OCI-LY7 (cell line): ENCODE measurements around the gene PSMA3.

ENCODE experiments used
- EZH2phosphoT487 ChIP-seq: fragments of 200-600 bp; sonication (generic); IDR thresholded peaks from 2 replicates; pipeline ENCODE4 v1.6.1; 2018; ENCODE audit warnings: low read depth, borderline replicate concordance, mild to moderate bottlenecking, mixed run types, antibody characterized with exemption, low read length, moderate library complexity, mixed read lengths
- TF ChIP-seq, protein P1 (sequence below): fragments of 200-600 bp; sonication (generic); conservative IDR thresholded peaks from 2 replicates; pipeline ENCODE4 v1.5.1; 2014; ENCODE audit warnings: mild to moderate bottlenecking, antibody characterized with exemption, low read length, moderate library complexity, mixed read lengths

DNA sequence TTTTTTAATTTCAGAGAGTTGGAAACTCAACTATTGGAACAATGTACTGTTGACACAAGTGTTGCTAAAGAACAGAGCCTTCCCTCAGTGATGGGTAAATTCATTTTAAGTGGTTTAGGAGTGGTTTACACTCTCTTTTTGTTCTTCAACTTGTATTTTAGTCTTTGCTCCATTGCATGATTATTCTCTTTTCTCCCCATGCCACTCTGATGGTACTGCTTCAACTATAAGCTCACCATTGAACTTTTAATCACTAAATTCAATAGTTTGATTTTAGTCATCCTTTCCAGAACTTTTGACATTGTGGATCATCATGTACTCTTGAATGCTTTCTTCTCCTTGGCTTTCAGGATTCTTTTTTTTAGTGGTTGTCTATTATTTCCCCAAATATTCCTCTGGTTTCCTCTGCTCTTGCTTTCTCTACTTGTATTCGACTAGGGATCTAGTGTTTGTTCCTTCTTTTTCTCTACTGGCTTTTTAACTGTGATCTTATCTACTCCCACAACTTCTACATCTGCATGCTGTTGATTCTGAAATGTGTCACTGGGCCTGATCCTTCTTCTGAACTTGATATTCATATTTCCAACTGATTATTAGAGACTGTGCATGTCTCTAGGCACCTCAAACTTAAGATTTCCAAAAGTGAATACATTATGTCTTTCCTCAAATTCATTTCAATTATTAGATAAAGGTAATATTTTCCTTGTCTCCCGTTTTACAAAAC, 29.3 kb upstream of the PSMA3 start:
- TF ChIP-seq, protein P1, sequence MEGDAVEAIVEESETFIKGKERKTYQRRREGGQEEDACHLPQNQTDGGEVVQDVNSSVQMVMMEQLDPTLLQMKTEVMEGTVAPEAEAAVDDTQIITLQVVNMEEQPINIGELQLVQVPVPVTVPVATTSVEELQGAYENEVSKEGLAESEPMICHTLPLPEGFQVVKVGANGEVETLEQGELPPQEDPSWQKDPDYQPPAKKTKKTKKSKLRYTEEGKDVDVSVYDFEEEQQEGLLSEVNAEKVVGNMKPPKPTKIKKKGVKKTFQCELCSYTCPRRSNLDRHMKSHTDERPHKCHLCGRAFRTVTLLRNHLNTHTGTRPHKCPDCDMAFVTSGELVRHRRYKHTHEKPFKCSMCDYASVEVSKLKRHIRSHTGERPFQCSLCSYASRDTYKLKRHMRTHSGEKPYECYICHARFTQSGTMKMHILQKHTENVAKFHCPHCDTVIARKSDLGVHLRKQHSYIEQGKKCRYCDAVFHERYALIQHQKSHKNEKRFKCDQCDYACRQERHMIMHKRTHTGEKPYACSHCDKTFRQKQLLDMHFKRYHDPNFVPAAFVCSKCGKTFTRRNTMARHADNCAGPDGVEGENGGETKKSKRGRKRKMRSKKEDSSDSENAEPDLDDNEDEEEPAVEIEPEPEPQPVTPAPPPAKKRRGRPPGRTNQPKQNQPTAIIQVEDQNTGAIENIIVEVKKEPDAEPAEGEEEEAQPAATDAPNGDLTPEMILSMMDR = no peak
- TF ChIP-seq EZH2phosphoT487 = no peak
